AG10803 (cell line): ENCODE data around the gene MRC2.

Experiments
- DNase-seq: peaks from one replicate; pipeline ENCODE4 v3.0.0; 2010; ENCODE audit warnings: low read depth
- H3K4me3 ChIP-seq: 2 replicates; pipeline ENCODE4 v1.5.1; 2011; ENCODE audit warnings: mild to moderate bottlenecking, low read length, control low read depth
- CTCF ChIP-seq: conservative IDR thresholded peaks from 2 replicates; pipeline ENCODE4 v1.5.1; 2011; ENCODE audit warnings: mild to moderate bottlenecking, low read length, control low read depth, inconsistent platforms

The MRC2 gene

GRCh38 chr17:62641951-62642350 is 14.5 kb downstream of the MRC2 start:
- TF ChIP-seq CTCF: no peak
- DNase-seq: no peak
- H3K4me3 ChIP-seq: no peak overlapping the region

- H3K4me3 ChIP-seq: no peak overlapping the region
- no peak for DNase-seq
- no peak for TF ChIP-seq CTCF
Observed at GRCh38 chr17:62643496-62643895, 16.0 kb downstream of the MRC2 start.

- TF ChIP-seq CTCF: no peak
- DNase-seq: no peak
- H3K4me3 ChIP-seq: no peak overlapping the region
Observed at GRCh38 chr17:62644487-62645173, 17.2 kb downstream of the MRC2 start.

GRCh38 chr17:62648251-62648955 is 20.9 kb downstream of the MRC2 start:
- no peak for DNase-seq
- no peak for TF ChIP-seq CTCF

GRCh38 chr17:62648956-62649294 is 21.5 kb downstream of the MRC2 start:
- no peak overlapping the region for H3K4me3 ChIP-seq
- no peak for DNase-seq
- no peak for TF ChIP-seq CTCF

More at GRCh38 chr17:62648251-62648955, 20.9 kb downstream of the MRC2 start:
- no peak overlapping the region for H3K4me3 ChIP-seq

- peak; percentile 35 for DNase-seq
- no peak for TF ChIP-seq CTCF
- no peak overlapping the region for H3K4me3 ChIP-seq
Observed at GRCh38 chr17:62649570-62649969, 22.1 kb downstream of the MRC2 start.

GRCh38 chr17:62650587-62650986 is 23.1 kb downstream of the MRC2 start:
- no peak overlapping the region for H3K4me3 ChIP-seq
- no peak for DNase-seq
- no peak for TF ChIP-seq CTCF
